Thymus (tissue), 11 donors: ENCODE measurements around the gene KCNMA1. TPM values are rescaled to one million over a fixed set of nuclear protein-coding genes. Genes with fewer than 3 reads are reported as not detected.

Experiments
- DNase-seq, 9 donors: peaks; one replicate each; pipeline ENCODE4 v3.0.0-alpha.2; 2013; ENCODE audit warnings: low spot score in 9 of 9, low read depth in 6 of 9, missing footprints in 1 of 9
- H3K27ac ChIP-seq, 2 donors: one replicate each; pipeline ENCODE4 v1.5.1; 2013; ENCODE audit warnings: control low read depth in 1 of 2, low read depth in 1 of 2, low read length in 1 of 2, mild to moderate bottlenecking in 1 of 2, moderate library complexity in 1 of 2
- H3K27me3 ChIP-seq, 2 donors: one replicate each; pipeline ENCODE4 v1.5.1; 2013; ENCODE audit warnings: low read length in 1 of 2; ENCODE audit not compliant: control insufficient read depth in 2 of 2, insufficient read depth in 1 of 2
- H3K36me3 ChIP-seq, 2 donors: one replicate each; pipeline ENCODE4 v1.5.1; 2013; ENCODE audit warnings: low read length in 1 of 2, mild to moderate bottlenecking in 1 of 2, moderate library complexity in 1 of 2; ENCODE audit not compliant: control insufficient read depth in 2 of 2, insufficient read depth in 2 of 2
- H3K4me1 ChIP-seq, 2 donors: one replicate each; pipeline ENCODE4 v1.5.1; 2013; ENCODE audit warnings: low read length in 2 of 2; ENCODE audit not compliant: control insufficient read depth in 2 of 2, insufficient read depth in 2 of 2
- H3K4me3 ChIP-seq, 2 donors: one replicate each; pipeline ENCODE4 v1.5.1; 2013; ENCODE audit warnings: low read length in 2 of 2, control low read depth in 1 of 2, mild to moderate bottlenecking in 1 of 2
- H3K9me3 ChIP-seq, 2 donors: one replicate each; pipeline ENCODE4 v1.5.1; 2013; ENCODE audit warnings: low read length in 1 of 2, mild to moderate bottlenecking in 1 of 2; ENCODE audit not compliant: control insufficient read depth in 2 of 2, insufficient read depth in 1 of 2
- WGBS: extraction: QIAGEN DNeasy Blood & Tissue Kit; methylation state at CpG from one replicate; pipeline ENCODE4 v1.1.7; 2013; 5-methylcytosine and 5-hydroxymethylcytosine counted together
- polyA plus RNA-seq: library from polyadenylated mRNA; stranded (reverse); fragments of 200-250 nt; gene quantifications from one replicate; pipeline ENCODE4 v1.2.3, GENCODE V29; 2013
- total RNA-seq: library from RNA; stranded (reverse); fragments of 120-200 nt; gene quantifications from one replicate; pipeline ENCODE4 v1.2.4, GENCODE V29; 2013
- donor health status: healthy.

The KCNMA1 gene
- total and polyA plus RNA-seq, 2 donors: 1.9 to 12.9 TPM

DNA sequence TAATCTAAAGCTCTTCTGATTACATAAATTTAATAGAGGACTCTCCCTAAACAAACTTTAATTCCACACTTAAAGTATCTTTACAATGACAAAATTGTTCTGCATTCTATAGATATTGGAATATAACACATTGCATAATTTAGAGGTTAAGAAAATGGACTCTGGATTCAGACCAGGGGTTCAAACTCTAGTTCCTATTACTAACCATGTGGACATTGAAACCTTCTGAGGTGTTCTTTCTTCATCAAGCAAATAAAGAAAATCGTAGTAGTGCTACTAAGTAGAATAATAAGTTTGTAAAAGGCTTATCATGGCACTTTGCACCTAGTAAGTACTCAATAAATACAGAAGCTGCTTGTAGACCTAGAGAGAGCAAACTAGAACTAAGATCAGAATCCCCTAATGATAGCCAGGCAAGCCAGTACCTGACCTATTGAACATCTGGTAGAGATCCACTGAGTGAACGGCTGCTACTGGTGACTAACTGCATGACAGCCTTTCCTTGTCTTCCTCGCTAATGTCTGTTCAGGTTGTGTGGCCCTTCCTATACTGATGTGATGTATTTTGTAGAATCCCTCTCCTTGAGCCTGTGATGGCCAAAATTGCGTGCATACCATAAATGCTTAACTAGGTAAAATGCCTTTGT lies 430.3 kb downstream of the KCNMA1 start:
- Histone ChIP-seq H3K27me3 (no peaks in the 10 kb centered on the region), H3K4me1 (no peaks in the 10 kb centered on the region), H3K4me3 (no peak overlapping the region), H3K27ac (no peak overlapping the region), H3K36me3 (no peaks in the 10 kb centered on the region), H3K9me3 (no peaks in the 10 kb centered on the region)
- DNase-seq: no peak
- WGBS: 93% methylated on average over 4 of the region's 4 CpGs

DNA sequence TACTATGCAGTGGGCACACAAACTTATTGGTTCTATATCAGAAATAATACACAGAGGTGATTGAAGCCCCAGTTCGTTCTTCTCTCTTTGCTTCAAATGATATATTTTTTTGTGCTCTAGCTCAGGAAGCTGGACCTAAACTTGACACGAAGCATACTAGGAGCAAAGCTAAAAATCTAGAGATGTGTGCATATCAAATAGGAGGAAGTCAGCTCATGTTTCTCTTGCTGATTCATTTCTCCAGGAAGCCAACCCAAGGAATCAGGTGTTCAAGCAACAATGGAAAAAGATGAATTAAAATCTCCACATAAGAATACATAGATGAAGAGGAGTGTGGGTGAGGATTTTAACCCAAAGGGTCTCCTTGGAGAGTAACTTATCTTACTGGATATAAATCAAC lies 432.5 kb downstream of the KCNMA1 start:
- Histone ChIP-seq H3K9me3 (no peaks in the 10 kb centered on the region), H3K27me3 (no peaks in the 10 kb centered on the region), H3K4me1 (no peaks in the 10 kb centered on the region), H3K4me3 (no peak overlapping the region), H3K36me3 (no peaks in the 10 kb centered on the region), H3K27ac (no peak overlapping the region)
- WGBS: 45% methylated on average over 2 of the region's 2 CpGs
- no peak for DNase-seq

DNA sequence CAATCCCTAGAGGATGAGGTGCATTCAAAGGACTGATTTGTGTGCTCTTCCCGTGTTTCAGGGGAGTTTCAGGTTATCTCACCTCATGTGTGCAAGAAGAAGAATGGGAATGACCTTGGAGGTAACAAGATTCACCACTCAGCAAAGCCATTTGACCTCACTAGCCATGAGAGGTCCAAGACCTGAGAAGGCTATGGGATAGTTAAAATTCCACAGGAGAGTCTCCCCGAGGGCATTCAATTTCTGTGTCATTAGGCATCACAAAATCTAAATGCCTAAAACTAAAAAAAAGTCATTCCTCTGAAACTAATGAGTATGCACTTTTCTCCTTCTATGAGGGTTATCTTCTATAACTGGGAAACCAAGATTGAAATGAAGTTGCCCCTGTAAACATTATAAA lies 433.4 kb downstream of the KCNMA1 start:
- DNase-seq: no peak
- no peak overlapping the region for H3K27ac ChIP-seq
- 90% methylated on average over 2 of the region's 2 CpGs for WGBS
- no peaks in the 10 kb centered on the region for H3K9me3 ChIP-seq
- no peaks in the 10 kb centered on the region for H3K4me1 ChIP-seq
- no peaks in the 10 kb centered on the region for H3K36me3 ChIP-seq
- no peaks in the 10 kb centered on the region for H3K27me3 ChIP-seq
- no peak overlapping the region for H3K4me3 ChIP-seq

DNA sequence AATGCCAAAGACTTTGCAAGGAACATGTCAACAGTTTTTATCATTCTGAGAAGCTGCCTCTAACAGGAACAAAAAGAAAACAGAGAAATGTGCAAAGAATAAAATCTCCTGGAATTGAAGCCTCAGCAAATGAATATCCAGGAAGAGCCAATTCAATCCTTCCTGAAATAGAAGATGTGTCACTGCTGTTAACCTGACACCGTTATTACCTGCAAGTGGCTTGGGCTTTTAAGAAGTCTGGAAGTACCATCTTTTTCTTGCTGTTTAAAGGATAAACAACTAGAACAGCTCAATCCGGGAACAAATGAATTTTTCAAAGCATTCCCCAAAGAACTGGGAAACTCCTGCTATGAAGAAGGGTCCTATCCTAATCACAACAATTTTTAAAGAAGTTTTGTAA lies 434.8 kb downstream of the KCNMA1 start:
- DNase-seq: no peak
- Histone ChIP-seq H3K9me3 (no peaks in the 10 kb centered on the region), H3K4me3 (no peak overlapping the region), H3K27me3 (no peaks in the 10 kb centered on the region), H3K27ac (no peak overlapping the region), H3K36me3 (no peaks in the 10 kb centered on the region), H3K4me1 (no peaks in the 10 kb centered on the region)
- 88% methylated on average over 2 of the region's 2 CpGs for WGBS

DNA sequence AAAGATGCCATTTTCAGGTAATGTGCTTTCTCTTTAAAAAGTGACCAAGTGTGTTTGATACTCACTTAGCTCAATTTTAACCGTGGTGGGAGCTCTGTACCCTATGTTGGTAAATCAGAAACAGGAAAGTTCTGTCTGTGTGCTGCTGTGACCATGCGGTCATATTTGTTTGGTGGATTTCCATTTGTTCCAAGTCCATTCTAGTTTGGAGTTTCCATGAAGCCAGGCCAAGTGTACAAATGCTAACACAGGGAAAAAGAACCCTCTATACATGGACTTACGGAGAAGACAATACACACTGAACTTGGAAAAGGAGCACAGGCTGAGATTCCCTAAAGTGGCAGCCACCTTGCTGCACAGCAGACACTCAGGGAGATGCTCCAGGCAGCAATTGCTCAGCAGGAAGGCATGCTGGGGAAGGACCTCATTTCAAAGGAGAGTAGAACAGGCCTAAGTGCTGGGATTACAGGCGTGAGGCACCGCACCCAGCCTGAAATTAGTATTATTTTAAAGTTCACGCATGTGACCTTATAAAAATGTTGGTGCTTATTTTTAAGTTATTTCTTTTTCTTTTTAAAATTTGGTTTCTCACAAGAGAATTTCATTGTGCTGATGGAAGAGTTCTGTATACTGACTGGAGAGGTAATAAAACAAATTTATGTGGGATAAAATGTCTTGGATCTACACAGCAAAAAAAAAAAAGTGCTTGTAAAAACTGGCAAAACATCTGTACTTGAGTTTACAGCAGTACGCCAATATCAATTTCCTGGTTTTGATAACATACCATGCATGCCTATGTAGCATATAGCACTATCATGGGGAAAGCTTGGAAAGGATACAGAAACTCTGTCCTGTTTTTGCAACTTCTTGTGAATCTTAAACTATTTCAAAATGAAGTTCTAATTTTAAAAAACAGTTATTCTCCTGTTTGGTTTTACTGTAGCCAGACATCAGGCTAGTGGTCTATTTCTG lies 436.2 kb downstream of the KCNMA1 start:
- DNase-seq: no peak
- Histone ChIP-seq H3K36me3 (no peaks in the 10 kb centered on the region), H3K27me3 (no peaks in the 10 kb centered on the region), H3K9me3 (no peaks in the 10 kb centered on the region), H3K4me3 (no peak overlapping the region), H3K4me1 (no peaks in the 10 kb centered on the region), H3K27ac (no peak overlapping the region)
- 95% methylated on average over 7 of the region's 7 CpGs for WGBS

DNA sequence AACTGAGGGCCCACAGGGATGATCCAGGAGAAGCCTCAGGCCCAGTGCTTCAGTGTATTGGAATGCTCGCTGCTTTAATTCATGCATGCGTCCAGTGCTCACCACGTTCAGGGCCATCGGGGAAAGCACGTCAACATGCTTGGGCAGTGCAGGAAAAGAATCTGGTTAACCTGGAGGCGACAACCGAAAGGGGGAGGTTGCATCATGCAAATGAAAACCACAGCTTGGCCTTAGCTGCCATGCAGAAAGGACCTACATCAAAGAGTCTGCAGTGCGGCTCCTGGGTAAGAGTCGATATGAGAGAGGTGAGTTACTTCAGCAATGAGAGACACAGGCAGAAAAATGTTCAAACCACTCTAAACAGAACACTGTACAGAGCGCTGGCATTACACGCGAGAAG lies 440.1 kb downstream of the KCNMA1 start:
- Histone ChIP-seq H3K4me3 (no peak overlapping the region), H3K27me3 (no peaks in the 10 kb centered on the region)

DNA sequence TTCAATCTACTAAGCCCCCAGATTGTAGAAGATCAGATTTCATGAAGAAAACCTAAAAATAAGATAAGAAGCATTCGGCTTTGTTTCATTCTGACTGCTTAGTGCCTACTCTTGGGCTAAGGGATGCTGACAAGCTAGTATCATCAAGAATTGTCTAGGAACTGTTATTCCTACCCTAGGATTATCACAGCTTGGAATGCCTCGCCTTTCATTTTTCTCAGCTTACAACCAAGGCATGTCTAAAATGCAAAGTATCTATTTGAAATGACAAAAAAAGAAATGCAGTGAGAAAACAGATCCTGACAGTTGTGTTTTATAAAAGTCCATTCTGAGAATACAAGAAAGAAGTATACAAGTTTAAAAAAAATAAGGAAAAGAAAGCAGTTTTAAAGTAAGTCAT lies 441.0 kb downstream of the KCNMA1 start:
- no peak overlapping the region for H3K27ac ChIP-seq
- WGBS: 95% methylated on average over 2 of the region's 2 CpGs

More for the DNA sequence above, 440.1 kb downstream of the KCNMA1 start:
- H3K27ac ChIP-seq: no peak overlapping the region
- no peaks in the 10 kb centered on the region for H3K4me1 ChIP-seq
- 93% methylated on average over 12 of the region's 12 CpGs for WGBS
- H3K9me3 ChIP-seq: no peaks in the 10 kb centered on the region
- H3K36me3 ChIP-seq: no peaks in the 10 kb centered on the region
- DNase-seq: no peak

DNA sequence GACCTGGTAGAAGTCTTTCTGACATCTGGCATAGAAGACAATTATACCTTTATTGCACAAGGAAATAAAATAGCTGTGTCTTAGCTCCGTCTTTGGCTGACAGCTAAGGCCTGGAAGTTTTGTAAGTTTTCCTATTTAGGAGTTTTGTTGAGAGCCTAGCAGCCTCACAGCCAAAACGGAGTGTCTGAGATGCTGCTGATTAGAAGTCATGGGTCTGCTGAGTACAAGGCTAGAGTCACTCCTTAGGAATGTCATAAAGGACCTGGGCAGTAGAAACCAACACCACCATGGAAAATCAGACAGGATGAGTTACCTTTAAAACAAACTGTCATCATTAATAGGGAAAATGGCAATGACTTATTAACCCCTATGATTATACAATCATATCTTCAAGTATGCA lies 442.5 kb downstream of the KCNMA1 start:
- H3K27ac ChIP-seq: no peak overlapping the region
- H3K4me3 ChIP-seq: no peak overlapping the region
- no peaks in the 10 kb centered on the region for H3K4me1 ChIP-seq
- no peaks in the 10 kb centered on the region for H3K36me3 ChIP-seq
- no peaks in the 10 kb centered on the region for H3K9me3 ChIP-seq
- no peaks in the 10 kb centered on the region for H3K27me3 ChIP-seq
- no peak for DNase-seq
- WGBS: 90% methylated on average over 2 of the region's 2 CpGs

More for the DNA sequence above, 441.0 kb downstream of the KCNMA1 start:
- no peak overlapping the region for H3K4me3 ChIP-seq
- no peak for DNase-seq
- no peaks in the 10 kb centered on the region for H3K9me3 ChIP-seq
- no peaks in the 10 kb centered on the region for H3K4me1 ChIP-seq
- no peaks in the 10 kb centered on the region for H3K27me3 ChIP-seq
- H3K36me3 ChIP-seq: no peaks in the 10 kb centered on the region

DNA sequence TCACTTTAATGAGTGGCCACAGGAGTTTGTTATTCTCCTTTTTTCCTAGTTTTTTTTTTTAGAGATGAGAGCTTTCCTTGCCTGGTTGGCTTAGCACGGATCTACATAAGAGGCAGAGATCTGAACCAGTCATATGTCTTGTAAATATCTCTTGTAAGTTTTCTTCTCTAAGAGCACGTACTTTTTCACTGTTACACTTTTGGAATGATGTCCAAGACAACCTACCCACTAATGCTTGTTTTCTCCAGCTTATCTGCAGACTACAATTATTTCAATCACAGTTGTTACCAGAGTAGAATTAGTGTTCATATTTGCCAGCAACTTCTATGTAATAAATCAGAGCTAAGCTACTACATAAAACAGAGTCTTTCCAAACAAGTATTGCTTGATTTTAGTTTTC lies 444.6 kb downstream of the KCNMA1 start:
- no peak for DNase-seq
- Histone ChIP-seq H3K4me3 (no peak overlapping the region), H3K27ac (no peak overlapping the region), H3K27me3 (no peaks in the 10 kb centered on the region), H3K36me3 (no peaks in the 10 kb centered on the region), H3K4me1 (no peaks in the 10 kb centered on the region), H3K9me3 (no peaks in the 10 kb centered on the region)
- WGBS: 88% methylated on average over 2 of the region's 2 CpGs
